ENCODE results near the gene POLR1H.

POLR1H gene

GRCh38 chr6:30112402-30112994 lies 51.4 kb downstream of the POLR1H start:
- Histone ChIP-seq H3K4me3 (ENCODE audit: low read length in 2 of 2) (no peak overlapping the region), H3K27me3 (ENCODE audit: control insufficient read depth in 1 of 2, insufficient read depth in 2 of 2, low read length in 2 of 2) (peaks cover 25 to 29% of the 10 kb centered on the region in 2 donors)

GRCh38 chr6:30113003-30113759 lies 52.1 kb downstream of the POLR1H start, which contains the start of gene TRIM31:
TRIM31 (minus strand) TSS chr6:30113090; CDS start chr6:30112805, 285 bp downstream.
- no peaks in the 10 kb centered on the region for H3K9me3 ChIP-seq (ENCODE audit: control insufficient read depth in 2 of 2, low read length in 2 of 2)
- no peak within 1 kb of the TSS for H3K9ac ChIP-seq (ENCODE audit: low read length in 2 of 2)
- H3K36me3 ChIP-seq (ENCODE audit: control insufficient read depth in 2 of 2, insufficient read depth in 2 of 2, low read length in 2 of 2), result no peaks in the 10 kb centered on the region
- no peak within 1 kb of the TSS for H3K4me3 ChIP-seq (ENCODE audit: low read length in 2 of 2)
- H3K4me1 ChIP-seq (ENCODE audit: control insufficient read depth, insufficient read depth, low read length), result no peaks in the 10 kb centered on the region
- no peak within 1 kb of the TSS for H3K27ac ChIP-seq (ENCODE audit: low read length)
- peaks cover 25% of the 10 kb centered on the region in 2 donors for H3K27me3 ChIP-seq (ENCODE audit: control insufficient read depth in 1 of 2, insufficient read depth in 2 of 2, low read length in 2 of 2)

More at GRCh38 chr6:30112402-30112994, 51.4 kb downstream of the POLR1H start:
- no peaks in the 10 kb centered on the region for H3K9me3 ChIP-seq (ENCODE audit: control insufficient read depth in 2 of 2, low read length in 2 of 2)
- H3K4me1 ChIP-seq (ENCODE audit: control insufficient read depth, insufficient read depth, low read length), result no peaks in the 10 kb centered on the region
- H3K27ac ChIP-seq (ENCODE audit: low read length), result no peak overlapping the region
- no peaks in the 10 kb centered on the region for H3K36me3 ChIP-seq (ENCODE audit: control insufficient read depth in 2 of 2, insufficient read depth in 2 of 2, low read length in 2 of 2)
- H3K9ac ChIP-seq (ENCODE audit: low read length in 2 of 2), result no peak overlapping the region

GRCh38 chr6:30113841-30114240 lies 52.8 kb downstream of the POLR1H start:
- H3K27me3 ChIP-seq (ENCODE audit: control insufficient read depth in 1 of 2, insufficient read depth in 2 of 2, low read length in 2 of 2), result peaks cover 22 to 23% of the 10 kb centered on the region in 2 donors
- H3K36me3 ChIP-seq (ENCODE audit: control insufficient read depth in 2 of 2, insufficient read depth in 2 of 2, low read length in 2 of 2), result no peaks in the 10 kb centered on the region
- H3K9ac ChIP-seq (ENCODE audit: low read length in 2 of 2), result no peak overlapping the region
- H3K27ac ChIP-seq (ENCODE audit: low read length), result no peak overlapping the region
- H3K4me1 ChIP-seq (ENCODE audit: control insufficient read depth, insufficient read depth, low read length), result no peaks in the 10 kb centered on the region
- H3K9me3 ChIP-seq (ENCODE audit: control insufficient read depth in 2 of 2, low read length in 2 of 2), result no peaks in the 10 kb centered on the region
- H3K4me3 ChIP-seq (ENCODE audit: low read length in 2 of 2), result no peak overlapping the region
